HG03342 (cell line): ENCODE measurements around the gene NEU2.

Experiments
- ATAC-seq: cut with Tn5 transposase; IDR thresholded peaks from one replicate; pipeline ENCODE4 v1.9.1; 2021; ENCODE audit warnings: mild to moderate bottlenecking, moderate library complexity; ENCODE audit not compliant: unreplicated experiment

The NEU2 gene

DNA sequence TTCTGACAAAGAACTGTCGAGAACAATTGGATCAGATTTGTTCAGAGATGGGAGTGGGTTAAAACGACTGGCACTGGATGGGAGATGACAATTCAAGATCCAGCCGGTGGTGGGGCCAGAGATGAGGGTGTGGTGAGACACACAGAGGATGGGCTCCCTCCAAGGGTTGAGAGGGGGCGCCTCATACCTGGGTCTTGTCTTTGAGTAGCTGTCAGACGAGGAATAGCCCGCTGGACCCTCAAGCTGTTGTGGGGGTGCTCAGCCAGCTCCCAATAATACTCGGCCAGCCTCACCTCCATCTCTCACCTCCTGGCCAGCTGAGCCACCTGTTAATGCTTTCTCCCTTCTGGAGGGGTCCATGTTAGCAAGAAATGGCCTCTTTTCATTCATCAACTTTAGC, 41.6 kb downstream of the NEU2 start:
- ATAC-seq, result no peak

- ATAC-seq, result peak; percentile 20
Measured at GRCh38 chr2:233075141-233075965, 42.9 kb downstream of the NEU2 start.

GRCh38 chr2:233075966-233076339, 43.5 kb downstream of the NEU2 start:
- ATAC-seq, result peak; percentile 60

DNA sequence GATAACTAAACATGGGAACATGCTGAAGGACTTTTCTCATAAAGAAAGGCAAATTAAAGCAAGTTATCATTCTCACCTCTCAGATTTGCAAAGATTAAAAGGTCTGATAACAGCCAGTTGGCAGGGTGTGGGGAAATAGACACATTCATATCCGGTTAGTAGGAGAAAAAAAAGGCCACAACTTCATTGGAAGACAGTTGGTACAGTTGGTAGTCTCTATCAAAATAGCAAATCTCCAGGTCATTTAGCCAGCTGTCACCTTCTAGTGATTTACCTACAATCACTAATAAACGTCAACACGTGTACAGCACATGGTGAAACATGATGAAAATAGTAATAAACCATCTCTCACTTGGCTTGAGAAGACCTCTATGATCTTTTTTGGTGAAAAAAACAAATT, 44.3 kb downstream of the NEU2 start:
- no peak for ATAC-seq

GRCh38 chr2:233079473-233079877, 47.0 kb downstream of the NEU2 start:
- ATAC-seq, result peak; percentile 36

DNA sequence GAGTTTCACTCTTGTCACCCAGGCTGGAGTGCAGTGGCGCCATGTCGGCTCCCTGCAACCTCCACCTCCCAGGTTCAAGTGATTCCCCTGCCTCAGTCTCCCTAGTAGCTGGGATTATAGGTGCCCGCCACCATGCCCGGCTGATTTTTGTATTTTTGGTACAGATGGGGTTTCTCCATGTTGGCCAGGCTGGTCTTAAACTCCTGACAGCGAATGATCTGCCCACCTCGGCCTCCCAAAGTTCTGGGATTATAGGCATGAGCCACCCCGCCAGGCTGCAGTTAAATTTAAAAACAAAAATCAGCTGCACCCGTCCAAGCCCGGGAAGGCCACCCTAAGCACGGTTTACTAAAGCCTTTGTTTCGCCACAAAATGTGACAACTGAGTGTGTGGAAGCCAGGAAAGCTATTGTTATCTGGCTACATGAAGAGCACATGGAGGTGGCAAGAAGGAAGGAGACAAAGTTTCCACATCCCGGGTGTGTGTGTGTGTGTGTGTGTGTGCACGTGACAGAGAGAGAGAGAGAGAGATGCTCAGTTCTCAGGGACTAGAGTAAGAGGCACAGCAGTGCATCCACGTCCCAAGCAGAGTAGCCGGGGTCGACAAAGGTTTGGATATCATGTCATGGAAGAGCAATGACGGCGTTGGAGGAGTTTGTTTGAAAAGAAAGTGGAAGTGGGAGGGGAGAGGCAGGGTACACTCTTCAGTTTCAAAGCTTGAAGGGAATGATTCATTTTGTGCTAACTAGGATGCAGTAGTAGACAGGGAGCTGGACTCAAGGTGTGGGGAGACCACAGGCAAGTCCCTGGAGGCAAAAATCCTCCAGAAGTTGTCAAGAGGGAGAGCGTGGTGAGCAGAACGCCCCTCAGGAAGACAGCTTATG, 47.7 kb downstream of the NEU2 start:
- no peak for ATAC-seq

- no peak for ATAC-seq
Measured at GRCh38 chr2:233080836-233081229, 48.4 kb downstream of the NEU2 start.

GRCh38 chr2:233081232-233081730, 48.8 kb downstream of the NEU2 start:
- no peak for ATAC-seq

GRCh38 chr2:233081731-233082221, 49.3 kb downstream of the NEU2 start:
- no peak for ATAC-seq

- ATAC-seq, result peak; percentile 38
Measured at GRCh38 chr2:233082222-233082930, 49.9 kb downstream of the NEU2 start.

- no peak for ATAC-seq
Measured at GRCh38 chr2:233082931-233083755, 50.7 kb downstream of the NEU2 start.

GRCh38 chr2:233083782-233084181, 51.3 kb downstream of the NEU2 start:
- ATAC-seq, result no peak

DNA sequence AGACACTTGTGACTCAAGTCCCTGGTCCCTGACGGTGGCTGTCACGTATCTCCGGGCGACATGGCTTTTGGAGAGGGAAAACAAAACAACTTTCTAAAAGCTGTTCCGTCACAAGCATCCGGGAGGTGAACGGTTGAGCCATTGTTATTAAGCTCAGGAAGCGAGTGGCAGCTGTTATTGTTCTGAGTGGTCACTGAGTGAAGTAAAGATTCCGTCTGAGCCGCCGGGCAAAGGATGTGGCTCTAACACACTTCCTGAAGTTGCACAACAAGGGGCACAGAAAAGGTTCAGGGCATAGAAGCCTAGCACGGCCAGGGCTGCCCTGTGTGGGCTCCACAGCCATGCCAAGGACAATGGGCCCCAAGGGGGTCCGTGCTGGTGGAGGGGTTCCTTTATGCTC, 52.0 kb downstream of the NEU2 start:
- ATAC-seq, result peak; percentile 21
